GM20000 (cell line): ENCODE measurements around the gene MAPK14.

Experiments used
- DNase-seq: peaks from one replicate; pipeline ENCODE4 v3.0.0; 2012; ENCODE audit warnings: low spot score
- CTCF ChIP-seq: IDR thresholded peaks from 2 replicates; pipeline ENCODE4 v1.5.1; 2012; ENCODE audit warnings: mild to moderate bottlenecking, control low read depth; ENCODE audit errors: extremely low read depth, missing control alignments

MAPK14 gene

GRCh38 chr6:36018339-36018738, 9.3 kb upstream of the MAPK14 start:
- no peak for DNase-seq
- TF ChIP-seq CTCF = no peak

- no peak for TF ChIP-seq CTCF
- no peak for DNase-seq
Observed at GRCh38 chr6:36019167-36019566, 8.4 kb upstream of the MAPK14 start.

GRCh38 chr6:36020154-36020553, 7.5 kb upstream of the MAPK14 start:
- DNase-seq = no peak
- no peak for TF ChIP-seq CTCF

- DNase-seq = no peak
- TF ChIP-seq CTCF = no peak
Observed at GRCh38 chr6:36023996-36024795, 3.4 kb upstream of the MAPK14 start, which contains the start of gene SLC26A8. Gene SLC26A8 (minus strand): TSS chr6:36024641. CDS start chr6:36019707, 4,934 bp downstream.

GRCh38 chr6:36025260-36025931, 2.2 kb upstream of the MAPK14 start:
- DNase-seq = no peak
- no peak for TF ChIP-seq CTCF

GRCh38 chr6:36025932-36026327, 1.7 kb upstream of the MAPK14 start:
- TF ChIP-seq CTCF = no peak
- DNase-seq = no peak

GRCh38 chr6:36028088-36028876, 674 bp downstream of the MAPK14 start:
- peak; percentile 44 for DNase-seq
- TF ChIP-seq CTCF = no peak
